Measurements from ENCODE around the gene LLCFC1.
"Not testable (repeated sequence)": the region's sequence is repeated elsewhere in the genome, so short reads cannot be mapped to it uniquely, and the experiment has no call there.

The LLCFC1 gene

GRCh38 chr7:142945001-142945400 is 5.7 kb downstream of the LLCFC1 start:
- DNase-seq = no peak

DNA sequence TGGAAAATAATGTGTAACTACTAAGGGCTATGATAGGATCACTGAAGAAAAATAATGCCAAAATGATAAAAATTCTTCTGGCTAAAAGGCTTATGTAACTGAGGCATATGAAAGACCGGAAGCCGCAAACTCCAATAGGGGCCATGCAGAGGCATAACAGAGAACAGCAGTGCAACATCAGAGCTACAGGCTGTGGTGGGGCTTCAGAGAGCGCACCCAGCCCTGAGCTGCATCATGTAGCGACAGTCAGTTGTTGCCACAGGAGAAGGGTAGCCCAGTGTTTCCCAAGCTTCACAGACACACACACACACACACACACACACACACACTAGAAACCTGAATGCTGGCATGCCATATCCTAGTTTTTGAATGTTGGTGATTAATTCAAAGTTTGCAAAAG is 9.3 kb downstream of the LLCFC1 start:
- DNase-seq = no peak

DNA sequence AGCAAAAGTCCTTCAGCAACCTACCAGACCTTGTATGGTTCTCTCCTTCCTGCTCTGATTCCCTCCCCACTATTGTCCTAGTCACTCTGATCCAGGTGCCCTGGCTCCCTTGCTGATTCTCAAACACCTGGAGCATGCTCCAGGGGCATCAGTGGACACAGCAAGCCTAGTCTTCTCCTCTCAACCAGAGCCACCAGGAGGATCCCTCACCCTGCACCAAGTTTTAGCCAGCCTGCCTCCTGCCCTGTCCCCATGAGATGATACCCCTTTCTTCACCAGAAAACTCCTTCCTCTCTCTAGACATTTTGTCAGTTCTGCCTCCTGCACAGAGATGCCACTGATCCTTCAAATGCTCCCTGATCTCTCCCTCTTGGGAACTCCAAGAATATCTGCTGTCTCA is 11.0 kb downstream of the LLCFC1 start:
- DNase-seq = no peak

DNA sequence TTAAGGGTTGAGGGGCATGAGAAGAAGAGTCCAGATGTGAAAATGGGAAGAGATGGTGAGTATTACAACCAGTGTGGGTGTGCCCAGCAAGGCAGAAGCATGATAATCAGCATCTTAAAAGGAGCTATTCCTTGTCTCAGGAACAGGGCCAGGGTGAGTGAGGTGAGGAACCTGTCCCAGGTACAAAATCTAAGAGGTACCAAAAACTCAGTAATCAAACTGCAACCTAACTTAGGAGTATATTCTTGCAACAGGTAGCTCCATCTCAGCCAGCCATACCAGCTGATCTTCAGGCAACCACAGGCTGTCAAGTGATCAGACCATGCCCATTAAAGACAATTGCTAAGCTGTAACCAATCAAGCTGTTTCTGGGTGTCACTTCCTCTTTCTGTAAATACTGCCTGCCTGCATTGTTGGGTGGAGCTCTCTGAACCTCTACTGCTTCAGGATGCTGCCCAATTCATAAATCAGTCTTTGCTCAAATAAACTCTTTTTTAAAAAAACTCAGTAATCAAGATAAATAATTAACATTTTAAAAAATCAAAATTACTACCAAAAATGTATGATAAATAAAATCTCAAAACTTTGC is 15.5 kb downstream of the LLCFC1 start:
- no peak for DNase-seq

GRCh38 chr7:142956951-142957623 is 17.8 kb downstream of the LLCFC1 start:
- no peak for DNase-seq

DNA sequence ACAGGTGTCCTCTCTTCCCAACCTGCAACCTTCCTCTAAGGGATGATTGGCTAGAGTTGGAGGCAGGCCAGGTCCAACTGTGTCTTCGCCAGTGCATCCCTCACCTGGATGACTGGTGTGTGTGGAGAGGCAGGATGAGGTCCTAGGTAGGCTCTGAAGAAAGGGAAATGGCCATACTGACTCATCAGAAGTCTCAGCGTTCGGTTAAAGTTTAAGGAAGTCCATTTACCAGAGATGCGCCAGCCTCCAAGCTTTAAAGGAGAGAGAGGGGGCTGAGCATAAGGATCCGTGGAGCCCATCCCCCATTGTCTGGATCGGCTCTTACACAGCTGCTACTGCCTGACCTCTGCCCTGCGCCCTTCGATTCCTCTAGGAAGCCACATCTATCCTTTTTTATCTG is 18.4 kb downstream of the LLCFC1 start:
- DNase-seq = no peak

- DNase-seq = no peak
Measured at GRCh38 chr7:142959202-142959601, 19.9 kb downstream of the LLCFC1 start.

GRCh38 chr7:142960955-142961512 is 21.8 kb downstream of the LLCFC1 start:
- no peak for DNase-seq

DNA sequence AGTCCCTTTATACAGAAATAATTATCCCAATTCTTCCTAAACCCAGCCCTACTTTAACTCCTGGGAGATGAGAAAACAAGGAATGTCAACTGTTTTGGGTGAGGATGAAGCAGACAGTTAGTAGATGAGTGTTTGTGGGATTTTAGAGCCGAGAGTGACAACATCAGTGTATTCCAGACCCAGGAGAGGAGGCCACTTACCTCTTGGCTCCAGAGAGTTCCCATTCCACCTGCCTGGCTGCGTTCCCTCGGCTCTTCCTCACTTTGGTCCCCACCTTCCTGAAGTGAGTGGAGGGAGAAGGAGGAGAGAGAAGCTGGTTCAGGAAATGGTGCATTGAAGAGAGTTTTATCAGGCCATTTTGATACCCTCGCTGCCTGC is 22.3 kb downstream of the LLCFC1 start:
- DNase-seq = no peak

GRCh38 chr7:142961973-142962926 is 23.0 kb downstream of the LLCFC1 start, which contains the start of gene KEL:
Gene KEL (minus strand): TSS chr7:142962363. CDS start chr7:142962206, 157 bp downstream.
- no peak for DNase-seq

- DNase-seq = no peak
Measured at GRCh38 chr7:142962991-142963390, 23.7 kb downstream of the LLCFC1 start.

GRCh38 chr7:142963993-142964392 is 24.7 kb downstream of the LLCFC1 start:
- no peak for DNase-seq

GRCh38 chr7:142964502-142965246 is 25.4 kb downstream of the LLCFC1 start:
- no peak for DNase-seq

DNA sequence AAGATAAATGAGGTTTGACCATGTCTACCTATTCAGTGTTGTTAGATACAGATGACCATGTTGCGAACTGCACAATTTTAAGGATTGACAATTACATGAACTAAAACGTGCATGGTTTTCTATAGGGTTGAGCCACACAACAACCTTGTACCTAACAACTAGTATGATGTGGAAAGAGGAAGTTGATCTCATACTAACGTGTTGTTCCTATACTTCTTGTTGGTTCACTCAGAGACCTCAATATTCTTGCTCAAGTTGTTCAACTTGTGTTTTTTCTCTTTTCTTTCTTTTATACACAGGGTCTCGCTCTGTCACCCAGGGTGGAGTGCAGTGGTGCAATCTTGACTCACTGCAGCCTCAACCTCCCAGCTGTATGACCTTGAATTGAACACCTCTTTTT is 28.9 kb downstream of the LLCFC1 start:
- no peak for DNase-seq

GRCh38 chr7:142969183-142969582 is 29.9 kb downstream of the LLCFC1 start:
- DNase-seq = no peak

- no peak for DNase-seq
Measured at GRCh38 chr7:142974626-142975025, 35.3 kb downstream of the LLCFC1 start.

- not testable (repeated sequence) for DNase-seq
Measured at GRCh38 chr7:142978402-142978801, 39.1 kb downstream of the LLCFC1 start.

GRCh38 chr7:142983825-142984224 is 44.5 kb downstream of the LLCFC1 start:
- no peak for DNase-seq

- no peak for DNase-seq
Measured at GRCh38 chr7:142984297-142984696, 45.0 kb downstream of the LLCFC1 start.

Data from CD4-positive, alpha-beta T cell treated with Interleukin-4 for 4 hours (primary cell).